Measurements from ENCODE around the gene MEGF9.

The MEGF9 gene

DNA sequence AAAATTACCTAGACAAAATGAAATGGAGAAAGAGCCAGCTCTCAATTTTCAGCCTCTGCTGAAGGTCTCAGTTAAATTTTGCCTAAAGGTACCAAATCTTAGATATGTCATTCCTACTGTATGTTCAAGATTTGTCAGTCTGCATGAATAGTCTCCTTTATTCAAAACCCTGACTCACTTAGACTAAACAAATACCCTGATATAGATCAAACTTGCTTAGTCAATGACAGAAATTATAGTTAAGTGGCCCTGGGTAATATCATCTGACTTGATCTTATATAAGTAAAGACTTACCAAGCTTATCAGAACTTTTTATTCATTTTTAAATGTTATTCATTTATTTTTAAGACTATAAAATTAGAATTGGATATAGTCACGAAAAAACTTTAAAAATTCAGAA is 12.2 kb downstream of the MEGF9 start:
- DNase-seq = no peak

- DNase-seq = no peak
Observed at GRCh38 chr9:120701248-120701647, 13.0 kb downstream of the MEGF9 start.

DNA sequence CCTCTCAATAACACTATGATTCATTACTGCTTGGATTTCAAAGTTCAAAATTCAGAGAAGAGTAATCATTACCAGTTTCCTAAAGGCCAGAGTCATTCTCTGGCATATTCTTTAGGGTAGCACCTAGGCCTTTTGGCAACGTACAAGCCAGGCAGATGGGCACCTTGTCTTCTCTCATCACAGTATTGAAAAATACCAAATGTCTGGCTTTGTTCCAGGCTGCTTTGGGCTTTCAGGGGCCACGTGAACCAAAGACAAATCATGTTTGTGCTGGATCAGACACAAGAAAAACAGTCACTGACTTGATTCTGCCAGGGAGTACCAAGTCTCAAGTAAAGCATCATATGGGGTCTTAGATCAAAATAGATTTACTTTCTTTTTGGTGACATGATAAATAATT is 15.5 kb downstream of the MEGF9 start:
- DNase-seq = no peak

DNA sequence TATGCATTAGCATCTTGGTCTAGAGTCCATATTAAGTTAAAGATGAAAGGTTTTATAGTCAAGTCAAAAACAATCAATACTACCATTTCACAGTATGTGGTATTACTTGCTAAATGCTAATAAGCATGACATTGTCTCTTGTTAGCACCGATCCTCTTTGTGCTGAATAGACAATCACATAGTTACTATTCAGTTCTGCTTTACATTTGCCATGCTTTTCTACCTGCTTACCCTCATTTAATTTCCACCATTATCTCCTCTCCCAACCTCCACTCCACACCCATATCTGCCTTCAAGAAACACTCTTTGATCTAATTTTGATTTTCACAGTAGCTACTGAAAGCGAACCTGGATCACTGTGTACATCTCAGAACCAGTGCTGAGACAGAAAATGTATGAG is 16.8 kb downstream of the MEGF9 start:
- DNase-seq = no peak

- DNase-seq = no peak
Observed at GRCh38 chr9:120696551-120697230, 17.6 kb downstream of the MEGF9 start.

DNA sequence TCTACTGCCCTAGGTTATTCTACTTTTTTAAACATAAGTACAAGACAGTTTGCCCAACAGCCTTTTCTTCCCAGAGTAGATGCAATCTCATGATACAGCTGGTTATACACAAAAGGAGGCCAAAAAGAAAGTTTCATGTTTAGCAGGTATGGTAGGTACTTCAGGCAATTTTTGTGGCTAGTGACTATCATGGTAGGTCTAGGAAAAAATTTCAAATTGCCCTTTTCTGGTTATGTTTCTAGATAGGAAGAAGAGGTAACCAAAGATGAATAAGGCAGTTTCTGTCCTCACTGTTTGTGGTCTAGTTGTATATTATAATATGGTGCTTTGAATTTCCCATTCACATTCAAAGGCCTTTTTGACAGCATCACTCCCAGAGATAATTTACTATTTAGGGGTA is 19.7 kb downstream of the MEGF9 start:
- DNase-seq = no peak

DNA sequence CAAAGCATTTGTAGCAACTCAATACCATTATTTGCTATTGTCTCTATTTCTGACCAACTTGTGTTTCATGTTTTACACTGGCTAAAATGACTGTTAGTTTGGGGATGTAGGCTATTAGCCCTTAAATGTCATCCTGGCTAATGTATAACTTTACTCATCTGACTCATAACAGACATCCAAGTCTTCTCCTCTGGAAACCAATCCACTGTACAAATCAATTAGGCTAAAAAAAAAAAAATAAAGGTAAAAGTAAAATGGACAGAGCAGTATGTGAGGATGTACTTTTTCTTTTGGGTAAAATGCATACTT is 20.6 kb downstream of the MEGF9 start:
- DNase-seq = no peak

DNA sequence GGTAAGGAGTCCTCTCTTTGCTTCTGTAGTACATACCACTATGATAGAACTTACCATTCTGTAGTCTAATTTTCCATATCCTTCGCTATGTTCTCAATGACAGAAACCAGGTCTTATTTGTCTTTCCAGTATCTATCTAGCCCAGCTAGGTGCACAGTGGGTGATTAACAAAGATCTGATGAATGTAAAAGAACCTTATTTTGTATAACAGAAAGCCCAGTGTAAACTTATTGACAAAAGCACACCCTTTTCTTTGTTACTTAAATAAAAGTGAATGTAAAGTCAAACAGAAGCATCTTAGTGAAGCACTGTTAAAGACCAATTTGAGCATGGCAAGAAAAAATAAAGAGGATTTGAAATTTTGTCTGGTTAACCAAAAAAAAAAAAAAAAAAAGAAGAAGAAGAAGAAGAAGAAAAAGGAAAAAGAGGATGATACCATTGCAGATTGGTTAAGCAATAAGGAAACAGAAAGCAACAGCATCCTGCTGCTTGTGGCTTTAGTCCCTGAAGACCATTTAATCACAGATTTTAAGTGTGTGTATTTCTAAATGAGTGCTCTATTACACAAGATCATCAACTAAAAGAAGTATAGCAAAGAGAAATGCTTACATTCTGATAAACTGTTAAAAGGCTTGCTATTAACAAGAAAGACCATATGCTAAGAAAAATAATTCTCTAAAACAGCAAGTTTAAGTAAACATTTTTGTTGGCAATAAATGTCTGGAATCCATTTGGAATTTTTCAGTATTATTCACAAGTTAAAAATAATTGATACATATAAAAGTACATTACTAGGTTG is 21.2 kb downstream of the MEGF9 start:
- DNase-seq = no peak

GRCh38 chr9:120690372-120690771 is 23.9 kb downstream of the MEGF9 start:
- DNase-seq = no peak

GRCh38 chr9:120689860-120690259 is 24.4 kb downstream of the MEGF9 start:
- no peak for DNase-seq

DNA sequence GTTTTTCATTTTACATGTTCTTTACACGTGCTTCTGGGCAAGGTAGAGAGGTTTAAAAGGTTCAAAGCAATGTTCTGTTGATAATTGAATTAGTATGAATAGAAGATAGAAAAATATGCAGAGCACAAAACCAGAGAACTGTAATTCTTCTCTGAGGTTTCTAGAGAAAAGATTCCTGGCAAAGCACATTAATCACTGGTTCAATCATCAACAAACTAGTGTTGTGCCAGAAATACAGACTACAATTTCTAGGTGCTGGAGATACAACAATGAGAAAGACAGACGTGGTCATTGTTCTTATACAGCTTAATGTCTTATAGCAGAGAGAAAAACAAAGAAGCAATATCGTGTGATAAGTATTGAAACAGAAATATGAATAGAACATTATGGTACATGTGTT is 25.5 kb downstream of the MEGF9 start:
- DNase-seq = no peak

DNA sequence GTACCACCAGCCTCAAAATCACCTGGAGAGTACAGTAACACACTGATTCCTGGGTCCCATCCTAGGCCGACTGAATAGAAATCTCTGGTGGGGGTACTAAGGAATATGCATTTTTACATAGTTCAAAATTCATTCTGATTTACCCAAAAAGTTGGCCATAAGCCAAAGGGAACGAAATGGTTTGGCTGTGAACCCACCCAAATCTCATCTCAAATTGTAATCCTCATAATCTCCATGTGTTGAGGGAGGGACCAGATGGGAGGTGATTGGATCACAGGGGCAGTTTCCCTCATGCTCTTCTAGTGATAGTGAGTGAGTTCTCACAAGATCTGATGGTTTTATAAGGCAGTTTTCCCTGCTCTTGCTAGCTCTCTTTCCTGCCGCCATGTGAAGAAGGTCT is 31.1 kb downstream of the MEGF9 start:
- no peak for DNase-seq

GRCh38 chr9:120681121-120681520 is 33.1 kb downstream of the MEGF9 start:
- DNase-seq = no peak

- DNase-seq = no peak
Observed at GRCh38 chr9:120680579-120680978, 33.7 kb downstream of the MEGF9 start.

DNA sequence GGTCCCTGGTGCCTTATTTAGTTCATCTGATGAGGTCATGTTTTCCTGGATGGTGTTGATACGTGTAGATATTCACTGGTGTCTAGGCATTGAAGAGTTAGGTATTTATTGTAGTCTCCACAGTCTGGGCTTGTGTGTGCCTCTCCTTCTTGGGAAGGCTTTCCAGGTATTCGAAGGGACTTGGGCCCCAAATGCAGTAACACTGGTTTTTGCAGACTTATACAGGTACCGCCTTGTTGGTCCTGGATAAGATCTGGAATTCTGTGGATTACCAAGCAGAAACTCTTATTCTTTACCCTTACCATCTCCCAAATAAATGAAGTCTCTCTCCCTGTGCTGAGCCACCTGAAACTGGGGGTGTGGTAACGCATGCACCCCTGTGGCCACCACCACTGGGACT is 34.1 kb downstream of the MEGF9 start:
- DNase-seq = no peak

DNA sequence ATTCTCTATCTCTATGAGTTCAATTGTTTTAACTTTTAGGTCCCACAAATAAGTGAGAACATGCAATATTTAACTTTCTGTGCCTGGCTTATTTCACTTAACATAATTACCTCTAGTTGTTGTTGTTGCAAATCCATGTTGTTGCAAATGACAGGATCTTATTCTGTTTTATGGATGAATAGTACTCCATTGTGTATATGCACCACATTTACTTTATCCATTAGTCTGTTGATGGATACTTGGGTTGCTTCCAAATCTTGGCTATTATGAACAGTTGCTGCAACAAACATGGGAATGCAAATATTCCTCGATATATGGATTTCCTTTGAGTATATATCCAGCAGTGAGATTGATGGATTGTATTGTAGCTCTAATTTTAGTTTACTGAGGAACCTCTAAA is 36.3 kb downstream of the MEGF9 start:
- no peak for DNase-seq

GRCh38 chr9:120676767-120677402 is 37.4 kb downstream of the MEGF9 start:
- DNase-seq = no peak

DNA sequence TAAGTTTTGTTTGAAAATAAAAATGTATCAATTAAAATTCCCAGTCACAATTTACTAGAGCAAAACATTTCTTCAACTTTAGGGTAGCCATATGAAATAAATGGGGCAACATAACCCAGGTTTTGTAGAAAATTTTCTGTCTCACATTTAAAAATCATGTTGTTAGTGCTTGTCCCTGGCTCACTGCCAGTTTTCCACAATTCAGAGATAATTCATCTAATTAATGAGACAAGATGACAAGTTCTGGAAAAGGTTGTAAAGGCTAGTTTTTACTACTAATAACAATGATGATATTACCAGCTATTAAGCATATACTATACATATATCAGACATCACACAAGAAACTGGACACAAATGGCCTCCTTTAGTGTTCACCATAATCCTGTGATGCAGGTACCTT is 45.9 kb downstream of the MEGF9 start:
- DNase-seq = no peak

- no peak for DNase-seq
Observed at GRCh38 chr9:120663950-120664349, 50.3 kb downstream of the MEGF9 start.

DNA sequence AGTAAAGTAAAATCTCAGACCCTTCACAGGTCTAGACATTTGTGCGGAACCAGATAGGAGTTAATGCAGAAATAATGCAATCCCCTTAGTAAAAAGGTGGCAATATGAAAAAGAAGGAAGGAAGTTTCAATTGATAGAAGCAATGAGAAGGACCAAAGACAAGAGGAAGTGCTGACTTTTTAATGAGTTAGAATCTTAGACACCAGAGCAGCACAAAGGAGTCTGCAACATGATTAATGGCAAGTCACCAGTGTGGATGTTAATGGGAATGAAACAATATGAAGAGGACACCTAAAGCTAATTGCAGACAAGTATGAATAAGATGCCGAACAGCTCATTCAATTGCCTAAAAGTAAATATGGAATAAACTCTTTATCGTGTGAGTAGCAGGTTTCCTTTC is 50.9 kb downstream of the MEGF9 start:
- DNase-seq = no peak

DNA sequence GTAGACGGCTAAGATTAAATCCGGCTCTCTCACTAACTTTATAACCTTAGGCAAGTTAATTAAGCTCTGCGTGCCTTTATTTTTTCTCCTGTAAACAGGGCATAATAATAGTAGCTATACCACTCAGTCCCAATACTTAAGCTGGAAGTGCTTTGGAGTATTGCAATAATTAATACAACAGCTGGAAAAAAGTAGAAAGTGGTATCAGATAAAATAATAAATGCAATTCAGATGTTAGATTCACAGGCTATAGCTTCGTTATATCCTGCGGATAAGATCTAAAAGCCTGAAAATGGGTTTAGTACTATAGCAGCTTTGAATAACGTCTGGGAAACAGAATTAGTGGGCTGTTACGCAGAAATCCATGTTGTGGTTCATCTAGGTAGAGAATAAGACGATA is 51.8 kb downstream of the MEGF9 start:
- DNase-seq = no peak

- DNase-seq = no peak
Observed at GRCh38 chr9:120659676-120660075, 54.6 kb downstream of the MEGF9 start.

DNA sequence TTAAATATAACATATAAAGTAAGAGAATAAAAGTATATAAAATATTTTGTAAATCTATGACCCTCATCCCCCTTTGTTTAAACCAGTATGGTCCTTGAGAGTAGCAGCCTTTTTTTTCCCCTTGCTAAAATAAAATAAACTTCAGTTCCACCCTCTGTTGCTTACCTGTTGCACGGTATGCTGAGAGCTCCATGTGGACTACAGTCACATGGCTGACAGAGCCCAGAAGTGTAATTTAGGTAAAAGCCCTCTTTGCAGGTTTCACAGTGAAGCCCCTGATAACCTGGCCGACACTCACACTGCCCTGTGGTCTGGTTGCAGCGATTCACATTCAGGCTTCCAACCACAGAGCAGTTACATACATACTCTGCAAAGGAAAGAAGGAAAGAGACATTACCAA is 55.1 kb downstream of the MEGF9 start:
- no peak for DNase-seq

GRCh38 chr9:120655005-120655622 is 59.2 kb downstream of the MEGF9 start:
- DNase-seq = no peak
